Measurements from ENCODE around the gene SELPLG.
A peak's percentile ranks its signal among the peaks of the same experiment; 100 is the strongest.

SELPLG gene

DNA sequence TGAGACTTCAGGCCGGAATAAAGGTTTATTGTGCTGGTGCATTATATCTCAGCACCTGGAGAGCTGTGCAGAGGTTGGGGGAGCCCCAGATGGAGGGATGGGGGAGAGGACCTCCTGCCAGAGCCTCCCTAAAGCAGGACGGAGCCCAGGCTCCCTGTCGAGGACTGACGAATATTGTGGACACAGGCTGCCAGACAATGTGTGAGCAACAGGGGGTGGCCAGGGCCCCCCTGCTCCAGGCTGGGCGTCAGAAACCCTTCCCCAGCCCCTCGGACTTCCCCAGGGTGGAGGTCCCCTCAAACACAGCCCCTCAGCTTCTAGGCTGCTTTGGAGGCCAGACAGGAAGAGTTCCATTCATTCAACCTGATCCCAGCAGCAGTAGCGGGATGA, 43.9 kb downstream of the SELPLG start:
- TF ChIP-seq, protein P1, sequence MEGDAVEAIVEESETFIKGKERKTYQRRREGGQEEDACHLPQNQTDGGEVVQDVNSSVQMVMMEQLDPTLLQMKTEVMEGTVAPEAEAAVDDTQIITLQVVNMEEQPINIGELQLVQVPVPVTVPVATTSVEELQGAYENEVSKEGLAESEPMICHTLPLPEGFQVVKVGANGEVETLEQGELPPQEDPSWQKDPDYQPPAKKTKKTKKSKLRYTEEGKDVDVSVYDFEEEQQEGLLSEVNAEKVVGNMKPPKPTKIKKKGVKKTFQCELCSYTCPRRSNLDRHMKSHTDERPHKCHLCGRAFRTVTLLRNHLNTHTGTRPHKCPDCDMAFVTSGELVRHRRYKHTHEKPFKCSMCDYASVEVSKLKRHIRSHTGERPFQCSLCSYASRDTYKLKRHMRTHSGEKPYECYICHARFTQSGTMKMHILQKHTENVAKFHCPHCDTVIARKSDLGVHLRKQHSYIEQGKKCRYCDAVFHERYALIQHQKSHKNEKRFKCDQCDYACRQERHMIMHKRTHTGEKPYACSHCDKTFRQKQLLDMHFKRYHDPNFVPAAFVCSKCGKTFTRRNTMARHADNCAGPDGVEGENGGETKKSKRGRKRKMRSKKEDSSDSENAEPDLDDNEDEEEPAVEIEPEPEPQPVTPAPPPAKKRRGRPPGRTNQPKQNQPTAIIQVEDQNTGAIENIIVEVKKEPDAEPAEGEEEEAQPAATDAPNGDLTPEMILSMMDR (IDR thresholded peaks at IDR 0.05; ENCODE audit: low read depth, low read length, missing control alignments), result no peak
- H3K4me3 ChIP-seq (ENCODE audit: low read depth, low read length), result no peak overlapping the region
- DNase-seq (ENCODE audit: low read depth), result no peak
- in situ Hi-C loops (cut with HindIII; ENCODE audit: low sequenced_read_pairs), result no loop called here

DNA sequence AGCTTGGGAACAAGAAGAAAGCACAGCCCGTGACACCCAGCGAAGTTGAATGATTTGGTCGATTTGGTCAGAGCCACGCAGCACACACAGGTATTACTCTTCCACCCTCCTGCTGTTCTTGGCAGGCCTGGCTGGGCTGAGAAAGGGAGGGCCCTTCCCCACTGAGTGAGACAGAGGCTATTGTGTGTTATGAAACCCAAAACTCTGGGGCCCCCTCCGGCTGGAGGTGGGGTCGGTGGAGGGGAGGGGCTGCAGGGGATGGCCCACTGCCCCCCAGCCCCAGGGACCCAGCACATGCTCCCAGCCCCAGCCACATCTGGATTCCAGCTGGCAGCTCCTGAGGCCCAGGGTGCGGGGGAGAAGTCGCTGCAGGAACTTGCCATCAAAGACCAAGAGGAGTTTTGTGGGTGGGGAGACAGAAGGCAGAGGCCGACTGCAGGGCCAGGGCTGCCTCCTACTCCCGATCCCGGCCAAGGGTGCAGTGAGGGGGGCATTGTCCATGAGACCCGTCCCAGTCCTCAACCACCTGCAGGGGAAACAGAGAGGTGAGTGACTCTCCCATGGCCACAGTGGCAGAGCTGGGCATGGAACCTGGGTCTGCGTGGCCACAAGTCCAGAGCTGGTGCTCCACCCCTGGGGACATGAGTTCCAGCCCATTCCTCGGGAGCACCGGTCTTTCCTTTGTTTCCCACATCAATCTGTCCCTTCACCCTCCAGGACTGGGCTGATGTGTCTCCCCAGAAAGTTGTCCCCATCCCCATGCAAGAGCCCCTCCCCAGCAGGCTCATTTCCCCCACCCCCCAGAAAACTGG, 44.5 kb downstream of the SELPLG start:
- in situ Hi-C loops (cut with HindIII; ENCODE audit: low sequenced_read_pairs), result no loop called here
- H3K4me3 ChIP-seq (ENCODE audit: low read depth, low read length), result no peak overlapping the region
- TF ChIP-seq, protein P1 (IDR thresholded peaks at IDR 0.05; ENCODE audit: low read depth, low read length, missing control alignments), result no peak
- DNase-seq (ENCODE audit: low read depth), result peak; percentile 59

DNA sequence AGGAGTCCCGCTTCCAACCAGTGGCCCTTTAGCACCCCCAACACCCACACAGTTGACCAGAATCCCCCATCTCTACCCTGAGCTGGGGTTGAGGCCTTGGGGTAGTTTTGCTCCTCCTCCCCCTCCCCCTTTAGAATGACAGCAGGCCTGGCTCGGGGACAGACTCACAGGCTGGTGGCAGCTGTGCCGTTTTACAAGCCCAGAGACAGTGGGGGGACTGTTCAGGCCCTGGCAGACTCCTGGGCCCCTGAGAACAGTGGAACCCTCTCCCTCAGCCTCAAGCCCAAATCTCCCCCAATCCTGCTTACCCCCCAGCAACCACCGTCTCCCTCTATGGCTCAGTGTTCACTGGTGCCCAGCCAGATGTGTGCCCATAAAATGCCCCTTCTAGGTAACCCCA, 45.9 kb downstream of the SELPLG start:
- DNase-seq (ENCODE audit: low read depth), result no peak
- in situ Hi-C loops (cut with HindIII; ENCODE audit: low sequenced_read_pairs), result no loop called here
- TF ChIP-seq, protein P1 (IDR thresholded peaks at IDR 0.05; ENCODE audit: low read depth, low read length, missing control alignments), result no peak
- H3K4me3 ChIP-seq (ENCODE audit: low read depth, low read length), result no peak overlapping the region

DNA sequence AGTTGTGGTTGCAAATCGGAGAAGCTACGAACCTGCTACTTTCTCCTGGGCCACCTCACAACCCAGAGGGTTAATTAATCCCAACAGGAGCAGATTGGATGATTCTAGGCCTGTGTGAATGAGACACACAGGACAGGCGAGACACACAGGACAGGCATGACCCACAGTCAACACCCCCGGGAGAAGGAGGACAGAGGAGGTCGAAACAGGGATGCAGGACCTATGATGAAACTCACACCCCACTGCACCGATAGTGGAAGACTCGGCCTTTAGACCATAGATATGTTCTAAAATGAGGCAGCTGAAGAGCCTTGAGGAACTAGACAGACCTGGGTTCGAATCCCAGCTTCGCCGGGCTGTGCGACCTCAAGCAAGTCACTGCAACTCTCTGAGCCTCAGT, 47.4 kb downstream of the SELPLG start:
- no peak for DNase-seq (ENCODE audit: low read depth)
- TF ChIP-seq, protein P1 (IDR thresholded peaks at IDR 0.05; ENCODE audit: low read depth, low read length, missing control alignments), result no peak
- no peak overlapping the region for H3K4me3 ChIP-seq (ENCODE audit: low read depth, low read length)
- in situ Hi-C loops (cut with HindIII; ENCODE audit: low sequenced_read_pairs), result no loop called here

DNA sequence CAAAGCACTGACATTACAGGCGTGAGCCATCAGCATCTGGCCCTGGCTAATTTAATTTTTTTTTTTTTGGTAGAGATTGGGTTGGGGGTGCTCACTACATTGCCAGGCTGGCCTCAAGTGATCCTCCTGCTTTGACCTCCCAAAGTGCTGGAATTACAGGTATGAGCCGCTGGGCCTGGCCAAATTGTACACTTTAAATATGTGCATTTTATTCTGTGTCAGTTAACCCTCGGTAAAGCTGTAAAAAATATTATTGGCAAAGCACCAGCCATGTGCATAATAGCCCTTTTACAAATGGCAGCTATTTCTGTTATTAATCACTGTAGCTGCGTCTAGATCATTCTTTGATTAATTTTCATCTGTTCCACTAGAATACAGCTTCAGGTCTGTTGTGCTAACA, 47.8 kb downstream of the SELPLG start:
- TF ChIP-seq, protein P1 (IDR thresholded peaks at IDR 0.05; ENCODE audit: low read depth, low read length, missing control alignments), result no peak
- DNase-seq (ENCODE audit: low read depth), result no peak
- in situ Hi-C loops (cut with HindIII; ENCODE audit: low sequenced_read_pairs), result no loop called here
- H3K4me3 ChIP-seq (ENCODE audit: low read depth, low read length), result no peak overlapping the region

GRCh38 chr12:108584456-108585065, 49.1 kb downstream of the SELPLG start:
- H3K4me3 ChIP-seq (ENCODE audit: low read depth, low read length), result no peak overlapping the region
- DNase-seq (ENCODE audit: low read depth), result no peak
- TF ChIP-seq, protein P1 (IDR thresholded peaks at IDR 0.05; ENCODE audit: low read depth, low read length, missing control alignments), result no peak
- in situ Hi-C loops (cut with HindIII; ENCODE audit: low sequenced_read_pairs), result no loop called here
